ENCODE data around the gene KRTAP10-4.
"Not testable (repeated sequence)": the region's sequence is repeated elsewhere in the genome, so short reads cannot be mapped to it uniquely, and the experiment has no call there.

KRTAP10-4 gene

GRCh38 chr21:44573630-44574456, at the start of gene KRTAP10-4:
KRTAP10-4 (plus strand) TSS chr21:44573729; CDS start chr21:44573759, 30 bp downstream.
- DNase-seq = not testable (repeated sequence)

- DNase-seq = no peak
Observed at GRCh38 chr21:44524414-44525371, 48.8 kb upstream of the KRTAP10-4 start.

- no peak for DNase-seq
Observed at GRCh38 chr21:44525391-44526095, 48.0 kb upstream of the KRTAP10-4 start.

GRCh38 chr21:44526096-44526997, 47.2 kb upstream of the KRTAP10-4 start:
- DNase-seq = no peak

GRCh38 chr21:44527156-44527982, 46.2 kb upstream of the KRTAP10-4 start:
- DNase-seq = no peak

GRCh38 chr21:44527983-44528633, 45.4 kb upstream of the KRTAP10-4 start:
- no peak for DNase-seq

- no peak for DNase-seq
Observed at GRCh38 chr21:44528634-44528995, 44.9 kb upstream of the KRTAP10-4 start.

- DNase-seq = no peak
Observed at GRCh38 chr21:44529011-44529421, 44.5 kb upstream of the KRTAP10-4 start.

GRCh38 chr21:44529503-44530125, 43.9 kb upstream of the KRTAP10-4 start:
- no peak for DNase-seq

GRCh38 chr21:44530221-44530902, 43.2 kb upstream of the KRTAP10-4 start:
- no peak for DNase-seq

- no peak for DNase-seq
Observed at GRCh38 chr21:44530903-44531605, 42.5 kb upstream of the KRTAP10-4 start.

GRCh38 chr21:44531606-44532564, 41.6 kb upstream of the KRTAP10-4 start:
- DNase-seq = no peak

GRCh38 chr21:44532712-44533111, 40.8 kb upstream of the KRTAP10-4 start:
- no peak for DNase-seq

- no peak for DNase-seq
Observed at GRCh38 chr21:44533121-44533890, 40.2 kb upstream of the KRTAP10-4 start.

GRCh38 chr21:44533891-44534627, 39.5 kb upstream of the KRTAP10-4 start:
- DNase-seq = no peak

- no peak for DNase-seq
Observed at GRCh38 chr21:44534688-44535087, 38.8 kb upstream of the KRTAP10-4 start.
